Stimulated activated naive CD4-positive, alpha-beta T cell treated with Interleukin-2 at 50 U/mL for 16 hours (primary cell): Measurements from ENCODE around the gene MISP.
"Not testable (repeated sequence)": the region's sequence is repeated elsewhere in the genome, so short reads cannot be mapped to it uniquely, and the experiment has no call there.

ENCODE experiments used
- DNase-seq: peaks from one replicate; lab custom pipeline; 2025; lab: John Stamatoyannopoulos, UW

The MISP gene

GRCh38 chr19:750640-751423 is at the start of gene MISP:
TSS of gene MISP (plus strand) at chr19:751112. CDS start at chr19:756947, 5,835 bp downstream.
- DNase-seq = no peak

GRCh38 chr19:702847-703246 is 48.1 kb upstream of the MISP start:
- not testable (repeated sequence) for DNase-seq

GRCh38 chr19:703329-703650 is 47.6 kb upstream of the MISP start:
- DNase-seq = no peak

GRCh38 chr19:703651-704446 is 47.1 kb upstream of the MISP start:
- peak; percentile 38 for DNase-seq

GRCh38 chr19:704447-704741 is 46.5 kb upstream of the MISP start:
- DNase-seq = no peak

DNA sequence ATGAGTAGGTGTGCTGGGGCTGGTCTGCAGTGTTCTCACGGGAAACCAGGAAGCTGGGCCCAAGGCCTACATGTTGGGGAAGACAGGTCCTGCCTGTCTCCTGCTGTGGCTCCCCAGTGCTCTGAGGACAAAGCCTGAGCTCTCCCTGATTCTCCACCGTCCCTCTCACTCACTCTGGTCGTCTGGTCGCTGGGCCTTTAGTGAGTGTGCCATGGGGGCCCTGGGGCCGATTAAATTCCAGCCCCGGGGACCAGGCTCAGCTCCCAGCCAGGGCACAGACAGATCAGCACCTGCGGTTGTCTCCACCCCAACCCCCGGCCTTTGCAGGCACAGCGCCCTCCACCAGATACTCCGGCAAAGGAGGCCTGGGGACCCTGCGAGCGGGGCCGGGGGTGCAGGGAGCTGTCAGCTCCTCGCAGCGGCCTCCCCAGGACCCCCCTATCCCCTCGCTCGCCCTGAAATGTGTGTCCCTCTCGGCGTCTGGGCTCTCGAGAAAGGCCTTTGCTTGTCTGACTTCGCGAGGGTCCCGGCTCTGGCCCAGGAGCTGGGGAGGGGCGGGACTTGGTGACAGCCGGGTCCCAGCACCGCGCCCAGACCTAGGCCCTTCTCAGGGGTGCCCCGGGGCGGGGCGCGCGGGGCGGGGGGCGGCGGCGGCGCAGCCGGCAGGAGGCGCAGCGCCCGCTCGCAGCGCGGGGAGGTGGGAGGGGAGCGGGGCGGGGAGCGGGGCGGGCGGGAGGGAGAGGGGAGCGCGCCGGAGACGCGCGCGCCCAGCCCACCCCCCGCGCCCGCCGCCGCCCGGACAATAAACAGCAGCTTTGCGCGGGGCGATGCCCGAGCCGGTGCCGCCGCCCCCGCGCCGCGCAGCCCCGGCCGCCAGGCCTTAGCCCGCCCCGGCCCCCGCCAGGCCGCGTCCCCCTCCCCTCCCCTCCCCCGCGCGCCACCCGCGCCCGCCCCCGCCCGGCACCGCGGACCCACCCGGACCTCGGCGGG is 42.5 kb upstream of the MISP start, which contains the start of gene PALM:
Gene PALM (plus strand): TSS at position 782 of the 990 bp plus-strand sequence. CDS start 212 bp downstream, outside the sequence.
- DNase-seq = no peak

DNA sequence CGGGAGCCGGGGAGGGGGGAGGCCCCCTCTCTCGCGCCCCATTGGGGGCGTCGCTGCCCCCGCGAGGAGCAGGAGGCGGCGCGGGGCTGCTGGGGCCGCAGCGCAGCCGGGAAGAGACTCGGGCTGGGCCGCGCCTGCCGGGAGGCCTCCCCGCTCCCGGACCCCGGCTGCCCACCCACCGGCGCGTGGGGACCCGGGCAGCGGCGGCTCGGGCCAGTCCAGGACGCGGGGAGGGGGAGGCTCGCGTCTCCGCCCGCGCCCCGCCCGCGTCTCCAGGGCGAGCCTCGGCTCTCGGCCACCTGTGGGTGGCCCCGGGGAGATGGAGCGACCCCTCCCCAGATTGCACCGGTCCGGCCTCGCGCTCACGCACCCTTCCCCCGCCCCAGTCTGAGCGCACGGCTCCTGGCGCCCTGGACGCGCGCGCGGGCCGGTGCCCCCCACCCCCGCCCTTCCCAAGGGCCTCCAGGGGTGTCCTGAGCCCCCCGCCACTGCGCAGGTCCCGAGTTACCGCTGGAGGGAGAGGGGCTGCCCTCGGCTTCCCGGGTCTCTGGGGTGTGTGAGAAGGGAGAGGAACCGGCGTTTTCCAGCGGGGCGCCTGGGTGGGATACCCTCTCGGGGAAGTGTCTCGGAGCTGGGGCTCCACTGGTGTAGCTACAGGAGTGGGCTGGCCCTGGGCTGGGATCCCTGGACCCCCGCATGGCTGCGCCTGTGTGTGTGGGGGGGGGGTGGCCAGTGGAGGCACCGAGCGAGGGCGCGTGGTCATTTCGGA is 41.5 kb upstream of the MISP start:
- DNase-seq = no peak

GRCh38 chr19:709965-710571 is 40.8 kb upstream of the MISP start:
- no peak for DNase-seq

GRCh38 chr19:710767-711166 is 40.1 kb upstream of the MISP start:
- no peak for DNase-seq

- DNase-seq = no peak
Observed at GRCh38 chr19:711254-711653, 39.7 kb upstream of the MISP start.

GRCh38 chr19:715347-715746 is 35.6 kb upstream of the MISP start:
- no peak for DNase-seq

- DNase-seq = no peak
Observed at GRCh38 chr19:718251-718951, 32.5 kb upstream of the MISP start.

DNA sequence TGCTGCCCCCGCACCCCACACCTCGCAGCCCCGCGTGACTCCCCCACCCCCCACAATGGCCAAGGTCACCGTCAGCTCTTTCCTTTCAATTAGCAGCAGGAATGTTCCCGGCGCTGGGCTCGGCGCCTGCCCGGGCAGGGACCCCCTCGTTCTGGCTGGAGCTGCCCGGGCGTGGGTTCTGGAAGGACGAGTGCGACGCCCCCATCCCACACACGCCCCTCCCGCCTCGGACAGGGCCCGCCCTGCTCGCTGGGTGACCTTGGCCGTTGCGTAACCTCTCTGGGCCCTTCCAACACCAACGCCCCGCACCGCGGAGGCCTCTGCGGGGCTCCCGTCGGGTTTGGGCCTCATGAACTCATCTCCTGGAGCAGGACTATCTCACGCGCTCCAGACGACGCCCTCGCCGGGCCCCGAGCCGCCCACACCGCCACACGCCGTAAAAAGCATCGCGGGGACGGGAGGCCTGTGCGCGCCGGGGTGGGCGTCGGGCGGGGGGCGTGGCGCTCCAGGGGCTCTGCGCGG is 31.9 kb upstream of the MISP start:
- no peak for DNase-seq

DNA sequence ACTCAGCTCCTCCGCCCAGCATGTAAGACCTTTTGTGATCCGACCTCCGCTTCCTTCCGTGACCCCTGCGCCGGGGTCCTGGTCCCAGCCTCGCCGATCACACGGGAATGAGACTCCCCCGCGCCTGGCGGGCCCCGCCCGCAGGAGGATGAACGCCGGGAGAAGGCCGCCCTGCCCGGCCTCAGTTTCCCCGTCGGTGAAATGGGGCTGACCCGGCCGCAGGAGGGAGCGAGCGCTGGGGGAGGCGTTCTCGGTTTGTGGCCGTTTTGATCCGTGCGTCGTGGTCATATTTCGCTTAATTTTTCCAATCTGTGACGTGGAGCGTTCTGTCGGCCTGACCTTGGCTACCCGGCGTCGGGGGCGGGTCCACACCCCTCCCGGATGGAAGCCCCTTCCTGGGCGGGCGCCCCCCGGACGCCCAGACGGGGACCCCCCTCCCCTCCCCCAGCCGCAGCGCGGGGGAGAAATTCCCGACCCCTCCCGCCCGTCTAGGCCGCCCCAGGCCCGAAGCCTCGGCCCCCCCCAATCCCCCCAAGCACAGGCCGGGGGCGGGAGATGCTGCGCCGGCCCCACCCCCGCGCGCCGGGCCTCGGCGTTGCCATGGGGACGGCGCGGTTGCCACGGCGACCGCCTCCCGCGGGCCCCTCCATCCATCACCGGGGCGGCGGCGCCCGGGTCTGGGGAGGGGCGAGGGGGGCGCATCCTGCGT is 31.1 kb upstream of the MISP start:
- DNase-seq = no peak

GRCh38 chr19:720345-721160 is 30.4 kb upstream of the MISP start:
- no peak for DNase-seq

DNA sequence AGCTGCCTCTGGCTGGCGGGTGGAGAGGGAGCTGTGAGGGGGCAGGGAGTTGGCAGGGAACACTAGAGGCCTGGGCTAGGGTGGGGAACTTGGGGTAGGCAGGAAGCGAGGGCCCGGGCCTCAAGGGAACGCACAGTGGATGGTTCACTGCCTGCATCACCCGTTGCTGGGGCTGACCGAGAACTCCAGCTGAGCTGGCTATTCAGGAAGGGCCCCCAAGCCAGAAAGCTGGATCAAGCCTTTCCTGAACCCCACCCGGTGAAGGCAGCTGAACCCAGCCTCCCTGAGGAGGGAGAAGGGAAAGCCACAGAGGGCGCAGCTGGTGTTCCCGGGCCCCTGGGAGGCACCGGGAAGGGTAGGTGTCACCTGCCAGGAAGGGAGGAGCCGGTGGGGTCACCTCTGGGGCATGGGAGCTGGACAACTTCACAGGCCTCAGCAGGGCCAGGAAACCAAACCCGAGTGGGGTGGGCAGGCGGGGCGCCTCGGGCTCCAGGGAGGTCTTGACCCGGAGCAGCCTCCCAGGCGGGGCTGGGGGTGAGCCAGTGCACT is 28.3 kb upstream of the MISP start:
- no peak for DNase-seq

DNA sequence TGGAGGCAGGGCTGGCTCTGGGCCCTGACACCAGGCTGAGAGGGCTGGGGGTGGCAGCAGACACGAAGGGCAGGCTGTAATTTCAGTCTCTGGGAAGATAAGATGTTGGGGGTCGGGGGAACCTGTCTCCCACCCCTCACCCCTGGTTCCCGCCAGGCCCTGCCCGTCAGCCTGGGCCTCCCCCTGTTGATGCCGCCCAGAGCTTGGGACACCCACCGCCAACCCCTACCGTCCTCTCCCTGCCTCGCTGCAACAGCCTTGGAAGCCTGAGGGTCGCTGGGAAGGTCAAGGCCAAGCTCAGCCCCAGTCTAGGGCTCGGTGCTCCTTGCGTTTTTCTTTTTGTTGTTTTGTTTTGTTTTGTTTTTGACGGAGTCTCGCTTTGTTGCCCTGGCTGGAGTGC is 27.7 kb upstream of the MISP start:
- DNase-seq = no peak

DNA sequence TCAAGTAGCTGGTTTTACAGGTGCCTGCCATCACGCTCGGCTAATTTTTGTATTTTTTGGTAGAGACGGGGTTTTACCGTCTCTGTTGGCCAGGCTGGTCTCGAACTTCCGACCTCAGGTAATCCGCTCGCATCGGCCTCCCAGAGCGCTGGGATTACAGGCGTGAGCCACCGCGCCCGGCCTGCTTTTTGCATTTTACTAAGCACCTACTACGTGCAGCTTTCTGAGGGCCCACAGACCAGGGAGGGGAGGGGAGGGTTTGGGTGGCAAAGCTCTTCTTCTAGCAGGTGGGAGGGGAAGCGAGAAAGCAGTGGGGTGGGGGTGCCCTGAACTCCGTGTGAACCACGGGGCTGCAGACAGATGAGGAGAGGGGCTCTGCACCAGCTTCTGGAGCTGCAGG is 27.2 kb upstream of the MISP start:
- no peak for DNase-seq
